Sigmoid colon (tissue), 3 donors: ENCODE measurements around the gene SLN.

Source experiments
- CTCF ChIP-seq, 4 experiments: fragments of 450-650 bp in 3 of 4; fragments of 200-600 bp in 1 of 4; IDR thresholded peaks; one replicate each; pipeline ENCODE4 v1.5.1; 2016 to 2019; ENCODE audit warnings: antibody characterized with exemption in 4 of 4, mild to moderate bottlenecking in 3 of 4, moderate library complexity in 2 of 4
- POLR2A ChIP-seq, 2 donors: fragments of 450-650 bp; IDR thresholded peaks; one replicate each; pipeline ENCODE4 v1.6.1; 2016; ENCODE audit warnings: antibody characterized with exemption in 2 of 2, mild to moderate bottlenecking in 2 of 2, moderate library complexity in 2 of 2

GRCh38 chr11:107678632-107678971 lies 33.3 kb downstream of the SLN start:
- no peak for TF ChIP-seq POLR2A (IDR thresholded peaks at IDR 0.05)
- TF ChIP-seq CTCF (IDR thresholded peaks at IDR 0.05): no peak
